Spleen (tissue), 7 donors: ENCODE data around the gene YOD1.

Experiments
- CTCF ChIP-seq, 11 experiments: fragments of 200-600 bp in 7 of 11; fragments of 450-650 bp in 4 of 11; sonication (generic) in 4 of 11; IDR thresholded peaks in 8 of 11; conservative IDR thresholded peaks in 3 of 11; 1 replicate in 7 of 11; 2 replicates in 4 of 11; pipeline versions ENCODE4 v1.4.0 to v1.8.0; 2016 to 2021; ENCODE audit warnings: antibody characterized with exemption in 11 of 11, inconsistent platforms in 4 of 11, mild to moderate bottlenecking in 1 of 11
- POLR2A ChIP-seq, 3 donors: fragments of 450-650 bp; IDR thresholded peaks; one replicate each; pipeline ENCODE4 v1.5.1; 2017; ENCODE audit warnings: antibody characterized with exemption in 3 of 3, mild to moderate bottlenecking in 1 of 3
- donor health status: DM: no; HTN: no; CAD: no; lungs with moderate emphysema.
- donor health status: DM: no; HTN: no; CAD: no.
- donor health status: DM: no; HTN: no; CAD: no.

GRCh38 chr1:207052911-207053769, 2.1 kb upstream of the YOD1 start, which contains the start of gene PFKFB2:
- TF ChIP-seq POLR2A (IDR thresholded peaks at IDR 0.05): peak in 2 of 3 donors; percentile 54 to 64
- peak in 10 of 11 experiments; percentile 16 to 78 (median 46) for TF ChIP-seq CTCF (IDR thresholded peaks at IDR 0.05 in 8 of 11, conservative IDR thresholded peaks at IDR 0.05 in 3 of 11)
